Measurements from ENCODE around the gene GNAT1. TPM values are rescaled to one million over a fixed set of nuclear protein-coding genes. Genes with fewer than 3 reads are reported as not detected.

The GNAT1 gene
- total and polyA plus RNA-seq, 2 of the 13 experiments (the other 11 are each of a cell fraction or from before 2014, with no cell fraction given): 0.15 TPM; not detected in 1

GRCh38 chr3:50167069-50167840 lies 24.2 kb upstream of the GNAT1 start (continued):
- TF ChIP-seq CENPT (CRISPR knock-in tag; IDR thresholded peaks at IDR 0.05; ENCODE audit: low read depth) (no peak), THYN1 (CRISPR knock-in tag; IDR thresholded peaks at IDR 0.05; ENCODE audit: borderline replicate concordance, low read depth) (no peak), TCF7L2 (IDR thresholded peaks at IDR 0.05; ENCODE audit: low read depth, low read length) (no peak), ZNF263 (CRISPR knock-in tag; IDR thresholded peaks at IDR 0.05) (peak; percentile 74), ATF6 (CRISPR knock-in tag; conservative IDR thresholded peaks at IDR 0.05) (no peak), WIZ (CRISPR knock-in tag; IDR thresholded peaks at IDR 0.05) (no peak), ZNF383 (CRISPR knock-in tag; IDR thresholded peaks at IDR 0.05; ENCODE audit: borderline replicate concordance) (no peak), ZNF550 (CRISPR knock-in tag; IDR thresholded peaks at IDR 0.05; ENCODE audit: borderline replicate concordance) (no peak), ZBTB42 (CRISPR knock-in tag; IDR thresholded peaks at IDR 0.05) (no peak), HOXA9 (CRISPR knock-in tag; IDR thresholded peaks at IDR 0.05; ENCODE audit: borderline replicate concordance) (no peak), ZNF234 (CRISPR knock-in tag; conservative IDR thresholded peaks at IDR 0.05) (no peak), POLR2G (IDR thresholded peaks at IDR 0.05; ENCODE audit: low read depth, low read length) (0 out of 2 replicates have a peak, but pooled peaks have one; percentile 25), CREM (IDR thresholded peaks at IDR 0.05) (0 out of 2 replicates have a peak, but pooled peaks have one; percentile 22), CREM (CRISPR knock-in tag; IDR thresholded peaks at IDR 0.05) (no peak), TGIF2 (CRISPR knock-in tag; IDR thresholded peaks at IDR 0.05) (no peak), ZBTB7A (CRISPR knock-in tag; IDR thresholded peaks at IDR 0.05) (peak; percentile 77; the same call in 1 of the 2 replicates), JDP2 (CRISPR knock-in tag; IDR thresholded peaks at IDR 0.05; ENCODE audit: borderline replicate concordance) (no peak), NCOA1 (CRISPR knock-in tag; IDR thresholded peaks at IDR 0.05) (no peak), NFYC (CRISPR knock-in tag; IDR thresholded peaks at IDR 0.05) (no peak), ETV5 (CRISPR knock-in tag; IDR thresholded peaks at IDR 0.05; ENCODE audit: borderline replicate concordance) (peak; percentile 19; the same call in 1 of the 2 replicates), TBP (CRISPR knock-in tag; IDR thresholded peaks at IDR 0.05) (no peak), RFXAP (CRISPR knock-in tag; IDR thresholded peaks at IDR 0.05; ENCODE audit: borderline replicate concordance) (peak; percentile 46; the same call in 1 of the 2 replicates), ZBTB46 (CRISPR knock-in tag; IDR thresholded peaks at IDR 0.05; ENCODE audit: borderline replicate concordance) (no peak), THAP7 (CRISPR knock-in tag; IDR thresholded peaks at IDR 0.05) (no peak), SALL2 (CRISPR knock-in tag; IDR thresholded peaks at IDR 0.05) (no peak), HIVEP1 (CRISPR knock-in tag; IDR thresholded peaks at IDR 0.05) (no peak), HMG20B (CRISPR knock-in tag; conservative IDR thresholded peaks at IDR 0.05) (no peak), DRAP1 (CRISPR knock-in tag; IDR thresholded peaks at IDR 0.05) (no peak)

Measured in HepG2 (cell line).